ENCODE data around the gene RAMACL.

GRCh38 chr6:166599205-166599604, 12.7 kb upstream of the RAMACL start:
- no peak for TF ChIP-seq REST (tag by site-specific recombination; IDR thresholded peaks at IDR 0.05)
- TF ChIP-seq ZNF175 (tag by site-specific recombination; IDR thresholded peaks at IDR 0.05), result no peak
- TF ChIP-seq CTCF (tag by site-specific recombination; IDR thresholded peaks at IDR 0.05), result no peak
- TF ChIP-seq ZNF114 (tag by site-specific recombination; IDR thresholded peaks at IDR 0.05), result no peak
- no peak for TF ChIP-seq ZNF776 (tag by site-specific recombination; IDR thresholded peaks at IDR 0.05; ENCODE audit: borderline replicate concordance)
- TF ChIP-seq MYNN (tag by site-specific recombination; IDR thresholded peaks at IDR 0.05; ENCODE audit: borderline replicate concordance), result no peak
- no peak for TF ChIP-seq REPIN1 (tag by site-specific recombination; IDR thresholded peaks at IDR 0.05; ENCODE audit: low read depth)
- no peak for TF ChIP-seq TCF7L2 (IDR thresholded peaks at IDR 0.05; ENCODE audit: borderline replicate concordance, low read depth, low read length)
- TF ChIP-seq ZNF138 (tag by site-specific recombination; IDR thresholded peaks at IDR 0.05; ENCODE audit: borderline replicate concordance), result no peak
- TF ChIP-seq ZNF514 (tag by site-specific recombination; IDR thresholded peaks at IDR 0.05), result no peak
- no peak for TF ChIP-seq ZNF350 (tag by site-specific recombination; IDR thresholded peaks at IDR 0.05)
- no peak for TF ChIP-seq ZNF362 (tag by site-specific recombination; IDR thresholded peaks at IDR 0.05)
- no peak for TF ChIP-seq ZNF274 (IDR thresholded peaks at IDR 0.05; ENCODE audit: low read length)
- TF ChIP-seq ZNF274 (tag by site-specific recombination; IDR thresholded peaks at IDR 0.05; ENCODE audit: borderline replicate concordance), result no peak
